ENCODE results near the gene PYGO2. TPM values are rescaled to one million over a fixed set of nuclear protein-coding genes. Genes with fewer than 3 reads are reported as not detected.

Gene PYGO2
- total RNA-seq, 1 donor from 2014 or later, result 27.4 TPM

- no peak for ATAC-seq
- H3K4me1 ChIP-seq, result peaks cover 31% of the 10 kb centered on the region
These were observed 17.0 kb downstream of the PYGO2 start for GRCh38 chr1:154944401-154945159.

DNA sequence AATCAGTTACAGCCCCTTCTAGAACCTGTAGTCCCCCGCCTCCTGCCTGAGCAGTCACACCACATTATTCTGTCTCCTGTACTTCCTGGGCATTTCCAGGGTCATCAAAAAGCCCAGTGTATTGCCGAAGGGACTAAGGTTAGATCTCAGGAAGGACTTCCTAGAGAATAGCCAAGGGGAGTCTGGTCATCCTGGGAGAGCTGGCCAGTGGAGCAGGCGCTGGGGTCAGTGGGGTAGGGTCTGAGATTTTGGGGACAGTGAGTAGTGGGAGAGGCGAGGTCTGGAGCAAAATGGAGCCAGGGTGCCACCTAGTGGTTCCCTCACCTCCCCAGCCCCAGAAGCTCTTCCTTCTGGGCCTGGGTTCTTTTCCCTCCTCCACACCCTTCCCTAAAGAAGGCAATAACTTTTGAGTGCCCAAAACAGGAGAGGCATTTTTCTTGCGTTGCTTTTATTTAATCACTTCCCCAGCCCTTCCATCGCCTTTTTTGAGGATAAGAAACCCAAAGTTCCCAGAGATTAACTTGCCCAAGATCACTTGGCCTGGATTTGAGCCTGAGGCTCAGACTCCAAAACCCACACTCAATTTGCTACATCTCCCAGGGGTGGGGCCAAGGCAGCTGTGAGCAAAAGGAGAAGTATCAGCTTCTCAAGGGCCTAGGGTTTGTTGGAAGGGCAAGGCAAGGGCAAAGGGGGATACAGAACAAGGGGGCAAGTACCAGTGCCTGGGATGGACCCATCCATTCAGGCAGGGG lies 17.8 kb downstream of the PYGO2 start:
- peak overlapping the region; percentile 33 for H3K27ac ChIP-seq
- DNase-seq, result no peak
- H3K36me3 ChIP-seq, result peaks cover 39% of the 10 kb centered on the region
- peak; percentile 37 to 57 for ATAC-seq
- intact Hi-C loops (cut with DNase I), result no loop called here
- no peak overlapping the region for H3K4me3 ChIP-seq
- no peaks in the 10 kb centered on the region for H3K9me3 ChIP-seq
- H3K4me1 ChIP-seq, result peaks cover 31% of the 10 kb centered on the region
- H3K27me3 ChIP-seq (ENCODE audit: low read depth), result no peaks in the 10 kb centered on the region
- TF ChIP-seq CTCF (IDR thresholded peaks at IDR 0.05), result peak; percentile 61

More at GRCh38 chr1:154944401-154945159, 17.0 kb downstream of the PYGO2 start:
- H3K27ac ChIP-seq, result no peak overlapping the region
- no peaks in the 10 kb centered on the region for H3K9me3 ChIP-seq
- intact Hi-C loops (cut with DNase I), result no loop called here
- H3K36me3 ChIP-seq, result peaks cover 40% of the 10 kb centered on the region
- no peak for TF ChIP-seq CTCF (IDR thresholded peaks at IDR 0.05)
- H3K27me3 ChIP-seq (ENCODE audit: low read depth), result no peaks in the 10 kb centered on the region
- DNase-seq, result no peak
- no peak overlapping the region for H3K4me3 ChIP-seq

- no peak for DNase-seq
- Histone ChIP-seq H3K4me3 (no peak overlapping the region), H3K36me3 (peaks cover 17% of the 10 kb centered on the region), H3K27ac (peak overlapping the region; percentile 64), H3K4me1 (peaks cover 41% of the 10 kb centered on the region), H3K9me3 (no peaks in the 10 kb centered on the region), H3K27me3 (ENCODE audit: low read depth) (no peaks in the 10 kb centered on the region)
- intact Hi-C loops (cut with DNase I), result no loop called here
- no peak for TF ChIP-seq CTCF (IDR thresholded peaks at IDR 0.05)
- ATAC-seq, result no peak
These were observed 20.1 kb downstream of the PYGO2 start for GRCh38 chr1:154941333-154942013.

DNA sequence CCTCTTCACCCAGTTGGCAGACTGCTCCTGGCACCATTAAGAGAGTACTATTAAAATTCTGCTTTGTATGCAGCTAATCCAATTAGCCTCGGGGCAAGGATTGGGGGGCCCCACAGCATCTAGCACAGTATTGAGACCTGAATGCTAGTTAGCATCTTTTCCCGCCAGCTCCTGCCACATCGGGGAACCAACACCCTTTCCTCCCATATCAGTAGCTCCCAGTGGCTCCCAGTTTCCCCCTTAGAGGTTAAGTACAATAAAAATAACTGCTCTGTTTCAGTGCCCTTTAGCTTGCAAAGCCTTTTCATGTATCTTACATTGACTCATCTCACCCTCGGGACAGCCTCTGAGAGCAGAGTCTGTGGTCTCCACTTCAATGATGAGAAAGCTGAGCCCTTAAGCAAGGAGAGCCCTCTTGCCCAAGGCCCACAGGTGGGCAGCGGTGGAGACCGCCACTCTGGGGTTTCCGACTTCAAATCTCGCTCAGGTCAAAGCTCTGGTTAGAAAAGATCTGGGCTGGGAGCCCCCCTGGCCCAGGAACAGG lies 20.9 kb downstream of the PYGO2 start:
- Histone ChIP-seq H3K36me3 (peaks cover 11% of the 10 kb centered on the region), H3K9me3 (no peaks in the 10 kb centered on the region), H3K27me3 (ENCODE audit: low read depth) (no peaks in the 10 kb centered on the region), H3K4me3 (no peak overlapping the region), H3K27ac (no peak overlapping the region), H3K4me1 (peaks cover 46% of the 10 kb centered on the region)
- TF ChIP-seq CTCF (IDR thresholded peaks at IDR 0.05), result no peak
- ATAC-seq (no peak), DNase-seq (no peak)
- intact Hi-C loops (cut with DNase I), result no loop called here

- ATAC-seq, result no peak
- Histone ChIP-seq H3K4me1 (peaks cover 51% of the 10 kb centered on the region), H3K4me3 (no peak overlapping the region), H3K27ac (no peak overlapping the region), H3K9me3 (no peaks in the 10 kb centered on the region), H3K36me3 (peaks cover 6% of the 10 kb centered on the region), H3K27me3 (ENCODE audit: low read depth) (no peaks in the 10 kb centered on the region)
- DNase-seq, result no peak
- intact Hi-C loops (cut with DNase I), result no loop called here
- no peak for TF ChIP-seq CTCF (IDR thresholded peaks at IDR 0.05)
These were observed 21.4 kb downstream of the PYGO2 start for GRCh38 chr1:154940213-154940560.

All from lower lobe of right lung (tissue), 2 donors.